Measurements from ENCODE around the gene NFILZ.
A peak's percentile ranks its signal among the peaks of the same experiment; 100 is the strongest.
"Not testable (repeated sequence)": the region's sequence is repeated elsewhere in the genome, so short reads cannot be mapped to it uniquely, and the experiment has no call there.

Gene NFILZ

DNA sequence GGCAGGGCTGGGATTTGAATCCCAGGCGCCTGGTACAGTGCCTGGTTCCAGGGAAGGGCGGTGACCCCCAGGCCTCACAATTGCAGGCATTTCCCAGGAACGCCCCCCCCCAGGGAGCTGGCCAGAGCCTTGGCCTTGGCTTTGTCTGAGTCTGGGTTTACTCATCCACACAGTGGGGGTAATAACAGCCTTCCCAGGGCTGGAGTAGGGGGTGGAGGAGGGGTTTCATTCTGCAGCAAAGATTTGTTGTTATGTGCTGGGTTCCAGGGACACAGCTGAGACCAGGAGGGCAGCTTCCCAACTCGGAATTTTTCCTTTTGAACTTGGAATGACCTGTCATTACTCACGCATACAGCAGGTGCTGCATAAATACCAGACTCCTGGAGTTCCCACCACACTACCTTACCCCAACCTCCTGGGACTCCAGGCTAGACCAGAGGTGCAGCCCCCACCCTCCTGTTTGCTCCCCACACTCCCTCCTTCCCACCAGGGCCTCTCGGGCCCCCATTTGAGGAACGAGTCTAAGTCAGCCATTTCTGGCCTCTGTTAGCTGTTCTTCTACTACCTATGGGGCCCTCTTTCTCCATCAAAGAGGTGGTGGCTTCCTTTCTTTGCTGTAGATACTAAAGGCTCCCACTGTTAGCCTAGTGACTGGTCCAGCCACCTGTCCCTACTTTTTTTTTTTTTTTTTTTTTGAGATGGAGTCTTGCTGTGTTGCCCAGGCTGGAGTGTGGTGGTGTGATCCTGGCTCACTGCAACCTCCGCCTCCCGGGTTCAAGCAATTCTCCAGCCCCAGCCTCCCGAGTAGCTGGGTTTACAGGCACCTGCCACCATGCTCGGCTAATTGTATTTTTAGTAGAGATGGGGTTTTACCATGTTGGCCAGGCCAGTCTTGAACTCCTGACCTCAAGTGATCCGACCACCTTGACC, 18.3 kb upstream of the NFILZ start:
- no peak for DNase-seq

DNA sequence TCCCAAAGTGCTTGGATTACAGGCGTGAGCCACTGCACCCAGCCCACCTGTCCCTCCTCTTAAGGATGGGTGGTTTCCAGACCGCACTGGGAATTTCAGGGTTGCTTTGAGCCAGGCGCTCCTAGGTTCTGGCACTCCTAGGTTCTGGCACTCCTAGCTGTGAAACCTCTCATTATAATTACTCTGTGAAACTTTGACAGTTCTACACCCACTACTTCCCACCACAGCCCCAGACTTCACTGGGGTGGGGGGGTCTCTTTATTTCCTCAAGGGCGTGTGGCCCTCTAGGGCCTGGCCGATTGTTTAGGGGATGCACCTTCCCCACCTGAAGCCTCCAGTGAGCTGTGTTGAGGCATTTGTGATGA, 17.6 kb upstream of the NFILZ start:
- DNase-seq: no peak

DNA sequence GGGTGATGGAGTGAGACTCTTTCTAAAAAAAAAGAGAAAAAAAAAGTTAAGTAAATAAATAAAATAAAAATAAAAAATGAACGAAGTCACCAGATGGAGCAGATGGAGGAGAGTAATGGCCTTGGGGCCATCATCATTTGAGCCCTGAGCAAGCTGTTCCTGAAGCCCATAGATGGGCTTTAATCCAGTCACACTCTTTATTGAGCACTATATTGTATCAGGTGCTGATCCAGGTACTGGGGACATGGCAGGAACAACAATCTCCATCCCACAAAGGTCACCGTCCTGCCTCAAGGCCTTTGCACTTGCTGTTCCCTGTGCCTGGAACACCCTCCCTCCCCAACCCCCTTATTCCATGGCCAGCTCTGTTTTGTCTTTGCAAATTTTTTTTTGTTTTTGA, 16.0 kb upstream of the NFILZ start:
- no peak for DNase-seq

DNA sequence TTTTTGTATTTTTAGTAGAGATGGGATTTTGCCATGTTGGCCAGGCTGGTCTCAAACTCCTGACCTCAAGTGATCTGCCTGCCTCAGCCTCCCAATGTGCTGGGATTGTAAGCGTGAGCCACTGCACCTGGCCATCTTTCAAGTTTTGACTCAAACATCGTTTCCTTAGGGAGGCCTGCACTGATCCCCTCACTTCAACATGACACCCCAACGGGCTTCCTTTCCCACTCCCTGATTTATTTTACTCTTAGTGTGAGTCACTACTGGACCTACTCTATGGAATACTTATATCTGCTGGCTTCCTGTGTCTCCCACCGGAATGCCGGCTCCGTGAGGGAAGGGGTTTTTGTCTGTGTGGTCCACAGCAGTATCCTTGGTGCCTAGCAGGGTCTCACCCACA, 15.4 kb upstream of the NFILZ start:
- DNase-seq: no peak

DNA sequence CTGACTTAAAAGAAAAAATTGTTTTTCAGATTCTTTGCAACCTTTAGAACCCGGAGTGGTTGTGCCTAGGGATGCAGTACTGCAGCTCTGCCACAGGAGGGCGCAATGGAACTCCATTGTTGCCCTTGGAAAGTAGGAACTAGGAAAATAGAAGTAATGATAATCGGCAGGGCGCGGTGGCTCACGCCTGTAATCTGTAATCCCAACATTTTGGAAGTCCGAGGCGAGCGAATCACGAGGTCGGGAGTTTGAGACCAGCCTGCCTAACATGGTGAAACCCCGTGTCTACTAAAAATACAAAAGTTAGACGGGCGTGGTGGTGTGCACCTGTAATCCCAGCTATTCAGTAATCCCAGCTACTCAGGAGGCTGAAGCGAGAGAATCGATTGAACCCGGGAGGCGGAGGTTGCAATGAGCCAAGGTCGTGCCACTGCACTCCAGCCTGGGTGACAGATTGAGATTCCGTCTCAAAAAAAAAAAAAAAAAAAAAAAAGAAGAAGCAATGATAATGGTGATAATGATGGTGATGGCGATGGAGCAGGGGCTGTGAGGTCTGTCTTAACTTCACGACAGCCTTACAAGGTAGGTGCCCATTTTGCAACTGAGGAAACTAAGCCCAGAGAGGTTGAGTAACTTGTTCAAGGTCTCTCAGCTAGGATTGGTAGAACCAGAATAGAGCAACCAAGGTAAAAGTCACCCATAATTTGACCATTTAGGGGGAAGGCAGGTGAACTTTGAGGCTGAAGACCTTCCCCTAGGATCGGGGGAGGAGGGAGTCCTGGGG, 14.4 kb upstream of the NFILZ start:
- peak in 3 of 4 experiments; percentile 17 to 49 (median 28) for DNase-seq

DNA sequence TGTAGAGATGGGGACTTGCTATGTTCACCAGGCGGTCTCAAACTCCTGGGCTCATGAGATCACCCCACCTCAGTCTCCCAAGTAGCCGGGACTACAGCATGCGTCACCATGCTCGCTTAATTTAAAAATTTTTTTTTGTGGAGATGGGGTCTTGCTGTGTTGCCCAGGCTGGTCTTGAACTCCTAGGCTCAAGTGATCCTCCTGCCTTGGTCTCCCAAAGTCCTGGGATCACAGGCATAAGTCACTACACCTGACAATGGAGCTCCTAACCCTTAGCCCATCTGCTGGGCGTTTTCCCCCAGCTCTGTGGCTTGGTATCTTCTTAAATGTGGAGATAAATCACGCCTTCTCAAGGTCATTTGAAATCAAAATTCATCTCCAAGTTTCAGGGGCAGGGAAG, 13.6 kb upstream of the NFILZ start:
- no peak for DNase-seq

DNA sequence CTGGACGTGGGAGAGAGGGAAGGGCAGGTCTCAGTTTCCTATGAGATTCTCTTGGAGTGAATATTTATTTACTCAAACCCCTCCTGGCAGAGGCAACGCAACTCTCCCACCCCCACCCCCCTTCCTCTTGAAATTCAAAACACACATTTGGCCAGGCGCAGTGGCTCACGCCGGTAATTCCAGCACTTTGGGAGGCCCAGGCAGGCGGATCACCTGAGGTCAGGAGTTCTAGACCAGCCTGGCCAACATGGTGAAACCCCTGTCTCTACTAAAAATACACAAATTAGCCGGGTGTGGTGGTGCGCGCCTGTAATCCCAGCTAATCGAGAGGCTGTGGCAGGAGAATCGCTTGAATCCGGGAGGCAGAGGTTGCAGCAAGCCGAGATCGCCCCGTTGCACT, 13.1 kb upstream of the NFILZ start:
- not testable (repeated sequence) for DNase-seq

DNA sequence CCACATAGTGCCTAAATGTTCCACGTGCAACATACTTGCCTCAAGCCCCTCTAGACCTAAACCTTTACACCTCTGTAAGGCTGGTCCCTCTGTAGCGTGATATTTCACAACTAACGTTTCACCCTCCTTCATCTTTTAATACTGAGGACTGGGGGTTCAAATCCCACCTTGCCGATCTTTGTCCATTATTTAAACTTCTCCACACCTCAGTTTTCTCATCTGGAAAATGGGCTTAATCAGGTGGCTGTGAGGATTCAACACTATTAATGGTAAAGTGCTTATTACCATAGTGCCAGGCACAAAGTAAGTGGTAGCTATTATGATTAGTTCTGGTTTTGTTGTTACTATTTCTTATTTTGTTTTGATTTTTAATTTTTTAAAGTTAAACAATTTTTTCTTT, 12.4 kb upstream of the NFILZ start:
- no peak for DNase-seq

DNA sequence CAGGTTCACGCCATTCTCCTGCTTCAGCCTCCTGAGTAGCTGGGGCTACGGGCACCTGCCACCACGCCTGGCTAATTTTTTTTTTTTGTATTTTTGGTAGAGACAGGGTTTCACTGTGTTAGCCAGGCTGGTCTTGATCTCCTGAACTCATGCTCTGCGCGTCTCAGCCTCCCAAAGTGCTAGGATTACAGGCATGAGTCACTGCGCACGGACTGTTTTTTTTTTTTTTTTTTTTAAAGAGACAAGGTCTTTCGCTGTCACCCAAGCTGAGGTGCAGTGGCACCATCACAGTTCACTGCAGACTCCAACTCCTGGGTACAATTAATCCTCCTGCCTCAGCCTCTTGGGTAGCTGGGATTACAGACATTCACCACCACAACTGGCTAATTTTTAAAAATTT, 11.7 kb upstream of the NFILZ start:
- no peak for DNase-seq

DNA sequence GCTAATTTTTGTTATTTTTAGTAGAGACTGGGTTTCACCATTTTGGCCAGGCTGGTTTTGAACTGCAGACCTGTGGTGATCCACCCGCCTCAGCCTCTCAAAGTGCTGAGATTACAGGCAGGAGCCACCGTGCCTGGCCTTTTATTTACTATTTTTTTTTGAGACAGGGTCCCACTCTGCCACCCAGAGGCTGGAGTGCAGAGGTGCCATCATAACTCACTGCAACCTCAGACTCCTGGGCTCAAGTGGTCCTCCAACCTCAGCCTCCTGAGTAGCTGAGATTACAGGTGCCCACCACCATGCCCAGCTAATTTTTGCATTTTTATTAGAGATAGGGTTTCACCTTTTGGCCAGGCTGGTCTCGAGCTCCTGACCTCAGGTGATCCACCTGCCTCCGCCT, 7.5 kb upstream of the NFILZ start:
- DNase-seq: not testable (repeated sequence)

DNA sequence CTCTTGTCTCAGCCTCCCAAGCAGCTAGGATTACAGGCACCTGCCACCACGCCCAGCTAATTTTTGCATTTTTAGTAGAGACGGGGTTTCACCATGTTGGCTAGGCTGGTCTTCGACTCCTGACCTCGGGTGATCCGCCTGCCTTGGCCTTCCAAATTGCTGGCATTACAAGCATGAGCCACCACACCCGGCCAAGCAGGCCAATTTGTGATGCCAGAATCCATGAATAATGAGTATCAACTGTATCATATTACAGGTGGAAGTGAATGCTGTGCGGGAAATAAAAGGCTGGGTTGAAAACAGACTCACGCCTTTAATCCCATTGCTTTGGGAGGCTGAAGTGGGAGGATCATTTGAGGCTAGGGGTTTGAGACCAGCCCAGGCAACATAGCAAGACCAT, 3.6 kb upstream of the NFILZ start:
- no peak for DNase-seq

DNA sequence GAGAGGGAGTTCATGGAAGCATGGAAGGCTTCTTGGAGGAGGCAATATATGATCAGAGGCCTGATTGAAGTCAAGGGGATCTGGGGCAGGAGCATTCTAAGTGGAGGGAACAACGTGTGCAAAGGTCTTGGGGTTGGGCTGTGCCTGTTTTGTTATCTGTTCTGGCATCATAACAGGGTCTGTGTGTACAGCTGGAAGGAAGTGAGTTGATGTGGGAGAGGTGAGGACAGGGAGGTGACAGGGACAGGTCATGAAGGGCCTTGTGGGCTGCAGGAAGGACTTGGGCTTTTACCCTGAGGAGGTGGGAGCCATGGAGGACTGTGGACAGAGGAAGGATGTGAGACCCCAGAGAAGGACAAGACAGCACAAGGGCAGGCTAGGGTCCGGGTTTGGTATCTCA, 1.2 kb upstream of the NFILZ start:
- no peak for DNase-seq

DNA sequence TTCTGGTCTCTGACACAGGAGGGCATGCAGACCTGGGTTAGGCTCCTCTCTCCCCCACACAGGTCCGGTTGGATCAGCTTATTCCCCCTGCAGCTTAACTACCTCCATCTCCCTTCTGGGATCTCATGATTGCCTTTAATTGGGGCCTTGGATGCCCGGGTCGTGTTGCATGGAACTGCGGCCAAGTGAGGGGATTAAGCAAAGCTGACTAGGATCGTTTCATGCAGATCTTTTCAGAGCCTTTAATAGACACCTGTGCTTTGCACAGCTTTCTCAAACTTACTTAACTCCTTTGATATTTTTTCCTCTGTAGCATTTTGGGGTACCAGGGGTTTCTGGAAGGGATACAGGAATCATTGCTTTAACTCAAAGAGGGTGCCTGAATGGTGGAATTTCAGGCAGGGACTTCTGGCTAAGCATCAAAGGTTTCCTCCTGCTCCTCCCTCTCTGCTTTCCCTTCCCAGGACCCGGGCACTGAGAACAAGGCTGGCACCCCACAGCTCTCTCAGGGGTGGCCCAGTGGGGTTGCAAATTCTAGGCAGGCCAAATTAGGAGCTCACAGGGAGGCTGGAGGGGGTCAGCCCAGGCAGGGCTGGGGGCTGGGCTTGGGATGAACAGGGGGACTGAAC, 477 bp downstream of the NFILZ start:
- no peak for DNase-seq

DNA sequence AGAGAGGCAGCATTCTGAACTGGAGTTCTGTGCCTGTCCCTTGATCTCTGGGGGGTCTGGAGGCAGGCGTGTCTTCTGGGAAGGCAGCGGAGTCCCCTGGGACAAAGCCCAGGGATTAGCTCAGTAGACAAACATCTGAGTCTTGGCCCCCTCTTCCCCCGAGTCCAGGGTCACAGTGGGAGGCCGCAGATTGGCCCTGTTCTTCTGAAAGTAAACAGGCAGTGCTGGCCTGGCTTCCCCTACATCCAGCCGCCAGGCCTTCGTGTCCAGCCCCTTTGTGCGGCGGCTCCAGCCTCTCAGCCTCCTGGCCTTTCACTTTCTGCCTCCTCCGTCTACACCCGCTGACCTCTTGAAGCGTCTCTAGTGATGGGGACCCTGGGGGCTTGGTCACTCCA, 989 bp downstream of the NFILZ start:
- no peak for DNase-seq

DNA sequence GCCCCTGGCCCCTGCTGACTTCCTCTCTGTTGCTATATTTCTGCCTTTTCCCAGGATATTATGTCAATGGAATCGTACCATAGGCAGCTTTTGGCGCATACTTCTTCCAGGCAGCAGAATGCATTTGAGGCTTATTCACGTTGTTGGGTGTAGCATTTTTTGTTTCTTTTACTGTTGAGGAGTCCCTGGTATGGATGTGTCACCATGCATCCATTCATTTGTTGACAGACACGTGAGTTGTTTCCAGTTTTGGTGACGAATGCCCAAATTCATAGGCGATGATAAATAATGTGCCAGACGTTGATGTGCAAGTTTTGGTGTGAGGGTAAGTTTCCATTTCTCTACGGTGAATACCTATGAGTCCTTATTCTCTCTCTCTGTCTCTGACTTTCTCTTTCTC, 5.0 kb downstream of the NFILZ start:
- DNase-seq: no peak

DNA sequence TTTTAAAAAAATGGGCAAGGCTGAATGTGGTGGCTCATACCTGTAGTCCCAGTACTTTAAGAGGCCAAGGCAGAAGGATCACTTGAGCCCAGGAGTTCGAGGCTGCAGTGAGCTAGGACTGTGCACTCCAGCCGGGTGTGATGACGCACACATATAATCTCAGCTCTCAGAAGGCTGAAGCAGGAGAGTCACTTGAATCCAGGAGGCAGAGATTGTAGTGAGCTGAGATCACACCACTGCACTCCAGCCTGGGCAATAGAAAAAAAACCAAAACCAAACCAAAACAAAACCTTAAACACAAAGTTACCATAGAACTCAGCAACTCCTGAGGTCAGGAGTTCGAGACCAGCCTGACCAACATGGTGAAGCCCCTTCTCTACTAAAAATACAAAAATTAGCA, 6.6 kb downstream of the NFILZ start:
- not testable (repeated sequence) for DNase-seq

DNA sequence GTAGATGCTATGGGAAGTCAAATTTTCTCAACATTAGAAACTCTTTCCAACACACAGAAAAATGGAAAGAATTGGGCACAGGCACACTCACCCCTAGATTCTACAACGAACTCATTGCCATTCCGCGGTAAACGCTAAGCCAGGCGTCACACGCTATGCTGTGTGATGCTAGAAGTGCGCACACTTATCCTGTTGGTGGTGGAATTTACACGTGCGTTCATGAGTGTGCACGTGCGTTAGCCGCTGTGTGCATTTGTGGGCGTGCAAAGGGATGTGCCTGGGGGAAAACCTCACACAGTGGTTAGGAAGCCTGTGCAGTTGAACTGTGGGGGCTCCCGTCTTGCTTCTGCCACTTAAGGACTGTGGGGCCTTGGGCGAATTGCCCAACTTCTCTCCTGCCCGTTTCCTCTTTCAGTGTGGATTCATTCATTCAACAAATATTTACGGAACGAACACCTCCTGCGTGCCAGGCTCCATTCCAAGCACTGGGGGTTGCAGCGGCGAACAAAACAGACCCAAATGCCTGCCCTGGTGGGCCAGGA, 7.7 kb downstream of the NFILZ start:
- DNase-seq: no peak

DNA sequence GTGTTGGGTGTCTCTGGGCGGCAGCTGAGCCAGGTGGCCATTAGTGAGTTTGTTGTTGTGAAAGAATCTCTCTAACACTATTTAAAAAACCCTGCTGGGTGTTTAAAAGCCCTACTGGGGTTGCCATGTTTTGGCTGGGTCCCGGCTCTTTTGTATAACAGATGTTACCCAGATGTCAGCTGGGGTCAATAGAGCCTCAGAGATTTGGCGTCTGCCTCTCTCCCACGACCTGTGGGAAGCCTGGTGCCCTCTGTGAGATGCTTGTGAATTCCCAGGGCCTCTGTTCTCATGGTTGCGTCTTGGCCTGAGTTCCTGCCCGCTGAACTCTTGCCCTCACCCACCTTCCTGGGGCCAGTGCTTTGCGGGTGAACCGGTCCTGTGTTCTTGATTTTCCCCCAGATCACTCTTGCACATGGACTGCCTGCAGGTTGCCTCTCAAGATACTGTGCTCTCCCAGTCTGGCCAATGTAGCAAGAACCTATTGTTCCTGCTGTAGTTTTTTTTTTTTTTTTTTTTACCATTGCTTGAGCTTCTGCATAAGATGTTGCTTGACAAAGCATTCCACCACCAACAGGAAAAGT, 9.5 kb downstream of the NFILZ start:
- no peak for DNase-seq

DNA sequence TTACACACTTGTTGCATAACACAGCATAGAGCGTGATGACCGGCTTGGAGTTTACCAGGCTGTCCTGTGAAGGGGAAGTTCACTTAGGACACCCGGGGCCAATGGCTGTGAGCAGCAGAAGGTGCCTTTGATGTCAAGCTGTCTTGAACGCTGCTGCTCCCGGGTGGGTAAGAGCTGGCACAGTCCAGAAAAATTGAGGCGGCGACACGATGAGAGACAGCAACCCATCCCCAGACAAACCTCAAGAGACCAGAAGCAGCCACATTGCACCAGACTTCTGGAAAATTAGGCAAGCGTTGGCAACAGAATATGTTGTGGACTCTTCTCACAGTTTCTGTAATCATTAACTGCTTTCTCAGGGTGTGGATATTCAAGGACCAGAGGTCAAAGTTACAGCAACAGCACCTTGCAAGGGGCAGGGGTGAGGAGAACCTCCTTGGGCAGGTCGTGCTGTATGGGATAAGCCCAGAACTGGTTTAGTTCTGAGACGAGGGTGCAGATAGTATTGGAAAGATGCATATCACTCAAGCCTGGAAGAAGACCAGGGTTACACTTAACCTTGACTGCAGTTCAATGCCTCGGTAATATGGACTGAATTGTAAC, 10.1 kb downstream of the NFILZ start:
- DNase-seq: no peak

DNA sequence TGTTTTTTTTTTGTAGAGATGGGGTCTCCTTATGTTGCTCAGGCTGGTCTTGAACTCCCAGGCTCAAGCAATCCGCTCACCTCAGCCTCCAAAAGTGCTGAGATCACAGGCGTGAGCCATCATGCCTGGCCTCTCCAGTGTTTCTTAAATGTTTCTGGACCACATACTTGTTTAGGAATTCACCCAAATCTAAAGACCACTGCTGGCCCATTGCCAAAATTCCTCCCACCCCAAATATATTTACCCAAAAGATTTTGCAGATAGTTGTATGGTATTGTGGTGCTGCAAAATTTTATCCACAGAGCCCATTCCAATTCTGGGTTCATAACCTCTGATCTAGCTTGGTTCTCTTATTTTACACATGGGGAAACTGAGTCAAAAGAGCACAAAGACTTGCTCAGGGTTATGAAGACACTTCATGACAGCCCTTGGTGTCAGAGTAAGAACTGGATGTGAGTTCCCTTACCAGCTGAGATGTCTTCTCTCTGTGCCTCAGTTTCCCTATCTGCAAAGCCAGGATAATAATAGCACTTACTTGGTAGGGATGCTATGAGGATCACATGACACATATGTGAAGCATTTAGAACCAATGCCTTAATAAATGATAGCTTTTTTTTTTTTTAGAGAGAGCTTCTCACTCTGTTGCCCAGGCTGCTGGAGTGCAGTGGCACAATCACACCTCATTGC, 10.9 kb downstream of the NFILZ start:
- DNase-seq: no peak

DNA sequence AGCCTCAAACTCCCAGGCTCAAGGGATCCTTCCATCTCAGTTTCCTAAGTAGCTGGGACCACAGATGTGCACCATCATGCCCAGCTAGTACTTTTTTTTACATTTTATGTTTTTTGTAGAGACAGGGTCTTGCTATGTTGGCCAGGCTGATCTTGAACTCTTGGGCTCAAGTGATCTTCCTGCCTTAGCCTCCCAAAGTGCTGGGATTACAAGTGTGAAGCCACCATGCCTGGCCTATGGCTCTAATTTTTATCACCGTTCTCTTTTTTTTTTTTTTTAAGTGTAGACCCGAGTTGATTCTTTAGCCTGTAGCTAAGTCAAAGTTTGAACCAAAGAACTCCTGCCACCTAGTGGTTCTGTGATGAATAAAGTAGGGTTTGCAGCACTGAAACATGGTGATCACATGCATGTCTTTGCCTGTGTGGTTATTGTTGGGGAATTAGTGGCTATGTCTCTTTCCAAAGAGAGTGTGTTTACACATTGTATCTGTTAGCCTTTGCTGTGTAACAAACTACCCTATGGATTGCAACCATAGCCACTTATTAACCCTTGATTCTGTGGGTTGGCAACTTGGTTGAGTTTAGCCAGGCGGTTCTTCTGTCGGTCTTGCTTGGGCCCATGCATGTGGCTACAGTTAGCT, 11.6 kb downstream of the NFILZ start:
- no peak for DNase-seq

DNA sequence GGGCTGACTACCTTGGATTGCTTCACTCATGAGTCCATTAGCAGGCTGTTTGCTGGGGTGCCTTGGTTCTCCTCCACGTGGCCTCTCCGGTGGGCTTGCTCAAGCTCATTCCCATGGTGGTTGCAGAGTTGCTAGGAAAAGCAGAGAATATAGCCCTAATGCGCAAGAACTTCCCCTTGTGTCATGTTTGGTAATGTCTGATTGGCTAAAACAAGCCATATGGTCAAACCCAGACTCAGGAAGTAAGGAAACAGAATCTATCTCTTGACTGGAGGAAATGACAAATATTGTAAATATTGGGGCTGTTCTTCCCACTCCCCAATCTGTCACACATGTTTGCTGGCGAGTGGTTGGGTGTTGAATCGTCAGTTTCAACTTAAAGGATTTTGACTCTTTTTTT, 12.1 kb downstream of the NFILZ start:
- no peak for DNase-seq
